ENCODE data around the gene C19orf73. TPM values are rescaled to one million over a fixed set of nuclear protein-coding genes. Genes with fewer than 3 reads are reported as not detected.
"Not testable (repeated sequence)": the region's sequence is repeated elsewhere in the genome, so short reads cannot be mapped to it uniquely, and the experiment has no call there.

The C19orf73 gene
- total RNA-seq, 1 experiment from 2014 or later = 1.4 TPM

GRCh38 chr19:49126575-49126974 is 7.6 kb upstream of the C19orf73 start:
- no TSS peak for BruUV-seq (replicated peaks)
- Histone ChIP-seq H3K9me3 (ENCODE audit: control insufficient read depth, insufficient read depth, low read depth, low read length) (no peaks in the 10 kb centered on the region), H3K27ac (ENCODE audit: low read length) (no peak overlapping the region), H3K4me3 (ENCODE audit: low read depth in 2 of 2, low read length in 2 of 2) (no peak overlapping the region), H3K4me1 (ENCODE audit: control insufficient read depth, insufficient read depth, low read length) (0 out of 2 replicates have a peak, but pooled peaks cover 3% of the 10 kb centered on the region), H3K36me3 (ENCODE audit: control insufficient read depth, insufficient read depth, low read length) (no peaks in the 10 kb centered on the region), H3K27me3 (ENCODE audit: control insufficient read depth, insufficient read depth, low read length) (no peaks in the 10 kb centered on the region)
- in situ Hi-C loops (cut with HindIII; ENCODE audit: low pct_unique_long_range_greater_than_20kb, low sequenced_read_pairs) = no loop called here
- ATAC-seq (no peak), DNase-seq (ENCODE audit: low read depth, low spot score) (no peak)
- no peak for TF ChIP-seq CTCF (IDR thresholded peaks at IDR 0.05)
- no peak for TF ChIP-seq POLR2AphosphoS5 (IDR thresholded peaks at IDR 0.05; ENCODE audit: low read depth, low read length)
- no peak for TF ChIP-seq SIN3A (IDR thresholded peaks at IDR 0.05; ENCODE audit: borderline replicate concordance, insufficient read depth, low read depth, low read length)
- no peak for TF ChIP-seq REST (IDR thresholded peaks at IDR 0.05; ENCODE audit: insufficient read depth in 1 of 2, low read depth in 2 of 2, low read length in 1 of 2)
- no peak for TF ChIP-seq TCF7L2 (IDR thresholded peaks at IDR 0.05; ENCODE audit: low read depth, low read length)
- intact Hi-C loops (cut with micrococcal nuclease; ENCODE audit: unreplicated experiment) = no loop called here
- POLR2A ChIA-PET = no interaction called here
- CTCF ChIA-PET = interaction anchor here (0.6 kb wide), 2 partner anchors 8 to 20 kb away, joined by 5 to 8 read pairs; no protein-coding TSS in a partner anchor

- H3K4me1 ChIP-seq (ENCODE audit: control insufficient read depth, insufficient read depth, low read length) = peaks cover 3% of the 10 kb centered on the region; the same call in 1 of the 2 replicates
- H3K4me3 ChIP-seq (ENCODE audit: low read depth in 2 of 2, low read length in 2 of 2) = peak overlapping the region; percentile 20 to 45
- intact Hi-C loops (cut with micrococcal nuclease; ENCODE audit: unreplicated experiment) (no loop called here), in situ Hi-C loops (cut with HindIII; ENCODE audit: low pct_unique_long_range_greater_than_20kb, low sequenced_read_pairs) (no loop called here)
- TF ChIP-seq TCF7L2 (IDR thresholded peaks at IDR 0.05; ENCODE audit: low read depth, low read length) (no peak), POLR2AphosphoS5 (IDR thresholded peaks at IDR 0.05; ENCODE audit: low read depth, low read length) (no peak), SIN3A (IDR thresholded peaks at IDR 0.05; ENCODE audit: borderline replicate concordance, insufficient read depth, low read depth, low read length) (no peak), REST (IDR thresholded peaks at IDR 0.05; ENCODE audit: insufficient read depth in 1 of 2, low read depth in 2 of 2, low read length in 1 of 2) (no peak), CTCF (IDR thresholded peaks at IDR 0.05) (no peak)
- H3K27ac ChIP-seq (ENCODE audit: low read length) = peak overlapping the region; percentile 51
- no peaks in the 10 kb centered on the region for H3K36me3 ChIP-seq (ENCODE audit: control insufficient read depth, insufficient read depth, low read length)
- ChIA-PET CTCF (no interaction called here), POLR2A (no interaction called here)
- peak; percentile 44 for ATAC-seq
- H3K9me3 ChIP-seq (ENCODE audit: control insufficient read depth, insufficient read depth, low read depth, low read length) = no peaks in the 10 kb centered on the region
- H3K27me3 ChIP-seq (ENCODE audit: control insufficient read depth, insufficient read depth, low read length) = no peaks in the 10 kb centered on the region
- DNase-seq (ENCODE audit: low read depth, low spot score) = no peak
- no TSS peak for BruUV-seq (replicated peaks)
Measured at GRCh38 chr19:49125025-49125731, 6.2 kb upstream of the C19orf73 start.

- in situ Hi-C loops (cut with HindIII; ENCODE audit: low pct_unique_long_range_greater_than_20kb, low sequenced_read_pairs); H3K4me1 ChIP-seq (ENCODE audit: control insufficient read depth, insufficient read depth, low read length); ATAC-seq; CTCF ChIA-PET; BruUV-seq (replicated peaks); H3K27me3 ChIP-seq (ENCODE audit: control insufficient read depth, insufficient read depth, low read length); intact Hi-C loops (cut with micrococcal nuclease; ENCODE audit: unreplicated experiment); H3K27ac ChIP-seq (ENCODE audit: low read length); POLR2A ChIA-PET; H3K9me3 ChIP-seq (ENCODE audit: control insufficient read depth, insufficient read depth, low read depth, low read length); H3K4me3 ChIP-seq (ENCODE audit: low read depth in 2 of 2, low read length in 2 of 2); H3K36me3 ChIP-seq (ENCODE audit: control insufficient read depth, insufficient read depth, low read length); DNase-seq (ENCODE audit: low read depth, low spot score): not testable (repeated sequence)
Measured at GRCh38 chr19:49123285-49123684, 4.3 kb upstream of the C19orf73 start.
